Sigmoid colon (tissue), 7 donors: ENCODE measurements around the gene SLC5A9. TPM values are rescaled to one million over a fixed set of nuclear protein-coding genes. Genes with fewer than 3 reads are reported as not detected.

Experiments
- DNase-seq: peaks from one replicate; pipeline ENCODE4 v3.0.0-alpha.2; 2019
- H3K27ac ChIP-seq, 4 donors: fragments of 200-600 bp; sonication (generic); one replicate each; pipeline ENCODE4 v1.5.1; 2016 to 2019; ENCODE audit warnings: mild to moderate bottlenecking in 1 of 4
- H3K27me3 ChIP-seq, 3 donors: fragments of 200-600 bp; sonication (generic); one replicate each; pipeline ENCODE4 v1.5.1; 2019; ENCODE audit warnings: mild to moderate bottlenecking in 1 of 3
- H3K36me3 ChIP-seq, 4 donors: fragments of 200-600 bp; sonication (generic); one replicate each; pipeline ENCODE4 v1.5.1; 2016 to 2019
- H3K4me1 ChIP-seq, 4 donors: fragments of 200-600 bp; sonication (generic); one replicate each; pipeline ENCODE4 v1.5.1; 2017 to 2019
- H3K4me3 ChIP-seq, 4 donors: fragments of 200-600 bp; sonication (generic); one replicate each; pipeline ENCODE4 v1.5.1; 2017 to 2019; ENCODE audit warnings: mild to moderate bottlenecking in 2 of 4, moderate library complexity in 1 of 4
- H3K9me3 ChIP-seq, 4 donors: fragments of 200-600 bp in 3 of 4; sonication (generic) in 3 of 4; one replicate each; pipeline versions ENCODE4 v1.5.1 to v1.6.1; 2013 to 2019
- EP300 ChIP-seq, 4 donors: sonication (generic); formaldehyde crosslinking; IDR thresholded peaks; one replicate each; pipeline ENCODE4 v1.6.1; 2017; ENCODE audit warnings: antibody characterized with exemption in 4 of 4
- POLR2A ChIP-seq, 2 donors: fragments of 450-650 bp; IDR thresholded peaks; one replicate each; pipeline ENCODE4 v1.6.1; 2016; ENCODE audit warnings: antibody characterized with exemption in 2 of 2, mild to moderate bottlenecking in 2 of 2, moderate library complexity in 2 of 2
- POLR2AphosphoS5 ChIP-seq, 4 donors: sonication (generic); formaldehyde crosslinking; IDR thresholded peaks; one replicate each; pipeline ENCODE4 v1.6.1; 2017; ENCODE audit warnings: antibody characterized with exemption in 4 of 4
- whole genome bisulfite sequencing, 2 donors: extraction: QIAGEN DNeasy Blood & Tissue Kit; methylation state at CpG; one replicate each; pipeline ENCODE4 v1.1.7; 2013; 5-methylcytosine and 5-hydroxymethylcytosine counted together
- intact Hi-C: fragments of 100-400 bp; cut with DNase I; formaldehyde crosslinking; loops from one replicate; pipeline ENCODE4 v1.15.1; 2023
- polyA plus RNA-seq, 3 donors: library from polyadenylated mRNA; stranded (reverse); fragments of 200-250 nt; gene quantifications; one replicate each; pipeline ENCODE4 v1.2.3, GENCODE V29; 2013
- total RNA-seq, 4 donors: library from RNA; depleted of rRNA; stranded (reverse); fragments of >200 nt; gene quantifications; one replicate each; pipeline ENCODE4 v1.1.0, GENCODE V29; 2016
- TF ChIP-seq, protein P1 (sequence below), 4 experiments: fragments of 450-650 bp in 3 of 4; fragments of 200-600 bp in 1 of 4; IDR thresholded peaks; one replicate each; pipeline ENCODE4 v1.5.1; 2016 to 2019; ENCODE audit warnings: antibody characterized with exemption in 4 of 4, mild to moderate bottlenecking in 3 of 4, moderate library complexity in 2 of 4
- donor health status: healthy with polysubstance abuse.
- donor health status: Bipolar disorder and iron deficiency.
- donor health status: healthy.

Gene SLC5A9
- total and polyA plus RNA-seq, 7 donors = 0.69 to 1.5 TPM; not detected in 5

DNA sequence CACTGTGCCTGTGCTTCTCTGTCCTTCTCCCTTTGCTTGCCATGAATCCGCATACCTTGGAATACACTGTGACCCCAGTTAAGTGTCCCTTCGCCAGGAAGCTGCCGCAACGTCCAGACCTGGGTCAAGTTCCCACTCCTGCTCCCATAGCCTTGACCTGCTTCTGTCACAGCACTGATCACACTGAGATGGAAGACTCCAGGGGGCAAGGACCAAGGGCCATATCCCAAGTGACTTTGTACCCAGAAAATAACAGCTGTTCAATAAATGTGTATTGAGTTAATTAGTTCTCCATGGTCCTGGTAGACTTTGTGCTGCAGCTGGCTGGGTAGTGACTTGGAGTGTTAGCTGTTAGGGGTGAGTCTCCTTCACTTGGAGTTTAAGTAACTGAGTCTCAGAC is 25.8 kb downstream of the SLC5A9 start:
- Histone ChIP-seq H3K27ac (no peak overlapping the region), H3K27me3 (no peaks in the 10 kb centered on the region), H3K4me1 (no peaks in the 10 kb centered on the region), H3K4me3 (no peak overlapping the region), H3K9me3 (no peaks in the 10 kb centered on the region), H3K36me3 (no peaks in the 10 kb centered on the region)
- no peak for DNase-seq
- intact Hi-C loops = no loop called here
- WGBS, 2 donors = 96 to 97% methylated on average over 4 of the region's 4 CpGs
- no peak for TF ChIP-seq POLR2AphosphoS5 (IDR thresholded peaks at IDR 0.05)
- TF ChIP-seq, protein P1, sequence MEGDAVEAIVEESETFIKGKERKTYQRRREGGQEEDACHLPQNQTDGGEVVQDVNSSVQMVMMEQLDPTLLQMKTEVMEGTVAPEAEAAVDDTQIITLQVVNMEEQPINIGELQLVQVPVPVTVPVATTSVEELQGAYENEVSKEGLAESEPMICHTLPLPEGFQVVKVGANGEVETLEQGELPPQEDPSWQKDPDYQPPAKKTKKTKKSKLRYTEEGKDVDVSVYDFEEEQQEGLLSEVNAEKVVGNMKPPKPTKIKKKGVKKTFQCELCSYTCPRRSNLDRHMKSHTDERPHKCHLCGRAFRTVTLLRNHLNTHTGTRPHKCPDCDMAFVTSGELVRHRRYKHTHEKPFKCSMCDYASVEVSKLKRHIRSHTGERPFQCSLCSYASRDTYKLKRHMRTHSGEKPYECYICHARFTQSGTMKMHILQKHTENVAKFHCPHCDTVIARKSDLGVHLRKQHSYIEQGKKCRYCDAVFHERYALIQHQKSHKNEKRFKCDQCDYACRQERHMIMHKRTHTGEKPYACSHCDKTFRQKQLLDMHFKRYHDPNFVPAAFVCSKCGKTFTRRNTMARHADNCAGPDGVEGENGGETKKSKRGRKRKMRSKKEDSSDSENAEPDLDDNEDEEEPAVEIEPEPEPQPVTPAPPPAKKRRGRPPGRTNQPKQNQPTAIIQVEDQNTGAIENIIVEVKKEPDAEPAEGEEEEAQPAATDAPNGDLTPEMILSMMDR (IDR thresholded peaks at IDR 0.05) = no peak
- TF ChIP-seq EP300 (IDR thresholded peaks at IDR 0.05) = no peak
- TF ChIP-seq POLR2A (IDR thresholded peaks at IDR 0.05) = no peak

DNA sequence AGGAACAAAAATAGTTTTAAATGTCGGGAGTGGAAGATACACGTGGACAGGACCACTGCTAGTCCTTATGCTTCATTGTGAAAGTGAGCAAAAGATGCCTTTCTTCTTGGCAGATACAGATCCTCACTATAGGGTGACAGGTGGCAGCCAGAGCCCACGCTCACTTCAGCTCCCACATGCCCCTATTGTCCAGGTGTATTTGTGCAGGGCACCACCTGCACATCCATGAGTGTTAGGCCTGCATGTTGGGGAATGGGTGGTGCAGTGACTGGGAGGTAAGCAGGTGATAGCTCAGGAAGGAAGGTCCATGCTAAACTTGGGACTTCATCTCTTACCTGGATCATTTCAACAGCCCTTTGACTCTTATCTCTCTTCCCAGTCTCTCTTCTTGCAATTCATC is 27.4 kb downstream of the SLC5A9 start:
- TF ChIP-seq EP300 (IDR thresholded peaks at IDR 0.05) (no peak), POLR2AphosphoS5 (IDR thresholded peaks at IDR 0.05) (no peak)
- TF ChIP-seq, protein P1 (IDR thresholded peaks at IDR 0.05) = no peak
- H3K27me3 ChIP-seq = no peaks in the 10 kb centered on the region
- no peaks in the 10 kb centered on the region for H3K9me3 ChIP-seq
- H3K4me1 ChIP-seq = no peaks in the 10 kb centered on the region
- H3K27ac ChIP-seq = no peak overlapping the region
- 82 to 85% methylated on average over 3 of the region's 3 CpGs for WGBS, 2 donors
- no peak for DNase-seq
- H3K4me3 ChIP-seq = no peak overlapping the region
- intact Hi-C loops = no loop called here
- H3K36me3 ChIP-seq = no peaks in the 10 kb centered on the region

DNA sequence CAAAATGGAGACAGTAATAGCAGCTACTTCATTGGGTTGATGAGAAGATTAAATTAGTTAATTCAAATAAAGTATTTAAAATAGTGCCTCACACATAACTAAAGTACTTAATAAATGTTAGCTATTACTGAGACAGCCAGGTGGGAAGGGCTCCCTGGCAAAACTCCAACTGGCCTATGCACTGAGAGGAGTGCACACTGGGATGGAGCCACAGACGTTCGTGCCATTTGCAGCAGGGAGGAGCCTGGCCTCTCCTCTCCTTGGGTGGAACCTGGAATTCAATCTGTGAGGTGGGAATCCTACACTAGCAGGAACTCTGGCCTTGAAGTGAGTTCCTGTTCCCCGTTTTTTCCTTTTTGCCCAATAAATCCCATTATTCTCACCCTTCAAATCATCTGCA is 28.1 kb downstream of the SLC5A9 start:
- no peak for TF ChIP-seq POLR2AphosphoS5 (IDR thresholded peaks at IDR 0.05)
- no peak for TF ChIP-seq EP300 (IDR thresholded peaks at IDR 0.05)
- intact Hi-C loops = no loop called here
- DNase-seq = no peak
- WGBS, 2 donors = 12 to 45% methylated on average over 3 of the region's 3 CpGs
- Histone ChIP-seq H3K27me3 (no peaks in the 10 kb centered on the region), H3K27ac (no peak overlapping the region), H3K9me3 (no peaks in the 10 kb centered on the region), H3K4me3 (no peak overlapping the region), H3K4me1 (no peaks in the 10 kb centered on the region), H3K36me3 (no peaks in the 10 kb centered on the region)

DNA sequence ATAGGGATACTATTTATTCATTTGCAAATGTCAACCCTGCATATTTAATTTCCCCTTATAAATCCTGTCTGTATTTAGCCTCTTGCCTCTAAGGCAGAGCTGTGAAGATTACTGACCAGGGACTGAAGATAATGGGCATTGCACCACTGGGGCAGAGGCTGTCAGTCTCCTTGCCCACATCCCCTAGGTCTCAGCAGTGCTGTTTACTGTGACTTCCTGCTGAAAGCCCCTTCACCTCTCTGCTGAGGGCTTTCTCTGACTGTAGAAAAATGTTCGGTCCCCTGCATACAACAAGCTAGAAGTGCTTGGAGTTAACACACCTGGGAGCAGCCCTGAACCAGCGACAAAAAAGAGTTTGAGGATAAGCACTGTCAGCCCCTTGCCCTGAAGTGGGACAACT is 28.8 kb downstream of the SLC5A9 start:
- DNase-seq = no peak
- intact Hi-C loops = no loop called here
- Histone ChIP-seq H3K27ac (no peak overlapping the region), H3K27me3 (no peaks in the 10 kb centered on the region), H3K9me3 (no peaks in the 10 kb centered on the region), H3K36me3 (no peaks in the 10 kb centered on the region), H3K4me1 (no peaks in the 10 kb centered on the region), H3K4me3 (no peak overlapping the region)
- TF ChIP-seq POLR2AphosphoS5 (IDR thresholded peaks at IDR 0.05) (no peak), POLR2A (IDR thresholded peaks at IDR 0.05) (no peak), EP300 (IDR thresholded peaks at IDR 0.05) (no peak)
- TF ChIP-seq, protein P1 (IDR thresholded peaks at IDR 0.05) = no peak
- 81 to 87% methylated on average over 2 of the region's 2 CpGs for WGBS, 2 donors

DNA sequence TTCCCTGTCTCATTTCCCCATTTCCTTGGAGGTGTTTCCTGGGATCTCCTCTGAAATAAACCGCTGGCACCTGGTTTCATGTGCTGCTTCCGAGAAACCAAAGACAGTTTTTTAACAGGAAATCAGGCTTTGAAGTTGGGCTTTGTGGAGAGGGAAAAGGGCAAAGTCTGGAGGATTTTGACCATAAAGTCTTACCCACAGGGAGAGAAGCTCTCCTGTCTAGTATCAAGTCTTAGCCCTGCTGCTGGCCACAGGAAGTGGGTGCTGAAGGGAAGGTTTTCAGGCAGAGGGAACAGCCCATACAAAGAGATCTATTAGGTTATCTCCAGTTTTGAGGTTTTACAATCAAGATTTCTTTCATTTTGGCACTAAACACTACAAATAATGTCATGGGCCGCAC is 29.3 kb downstream of the SLC5A9 start:
- H3K36me3 ChIP-seq = no peaks in the 10 kb centered on the region
- H3K4me3 ChIP-seq = no peak overlapping the region
- H3K9me3 ChIP-seq = no peaks in the 10 kb centered on the region
- H3K4me1 ChIP-seq = no peaks in the 10 kb centered on the region
- WGBS, 2 donors = 46 to 71% methylated on average over 3 of the region's 3 CpGs
- no peaks in the 10 kb centered on the region for H3K27me3 ChIP-seq
- intact Hi-C loops = no loop called here
- TF ChIP-seq, protein P1 (IDR thresholded peaks at IDR 0.05) = no peak
- TF ChIP-seq POLR2AphosphoS5 (IDR thresholded peaks at IDR 0.05) (no peak), POLR2A (IDR thresholded peaks at IDR 0.05) (no peak), EP300 (IDR thresholded peaks at IDR 0.05) (no peak)
- DNase-seq = no peak
- no peak overlapping the region for H3K27ac ChIP-seq
